ENCODE data around the gene CD300LD.

DNA sequence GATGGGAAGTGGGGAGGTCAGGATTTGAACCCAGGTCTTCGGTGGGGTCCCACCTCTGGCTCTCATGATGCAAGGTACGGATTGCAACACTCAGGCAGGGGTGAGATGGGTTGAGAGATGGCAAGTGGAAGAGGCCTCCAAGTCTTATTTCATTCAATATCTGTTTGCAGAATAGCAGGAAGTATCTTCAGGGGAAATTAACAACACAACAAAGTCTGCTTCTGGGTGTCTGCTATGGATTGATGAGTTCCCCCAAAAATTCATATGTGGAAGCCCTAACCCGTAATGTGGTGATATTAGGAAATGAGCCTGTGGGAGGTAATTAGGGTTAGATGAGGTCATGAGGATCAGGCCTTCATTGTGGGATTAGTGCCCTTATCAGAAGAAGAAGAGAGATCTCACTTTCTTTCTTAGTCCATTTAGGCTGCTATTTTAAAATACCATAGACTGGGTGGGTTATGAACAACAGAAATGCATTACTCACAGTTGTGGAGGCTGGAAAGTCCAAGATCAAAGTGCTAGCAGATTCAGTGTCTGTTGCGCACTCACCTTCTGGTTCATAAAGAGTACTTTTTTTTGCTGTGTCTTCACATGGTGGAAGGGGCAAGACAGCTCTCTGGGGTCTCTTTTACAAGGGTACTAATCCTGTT is 20.3 kb downstream of the CD300LD start:
- no peak for TF ChIP-seq CTCF (IDR thresholded peaks at IDR 0.05; ENCODE audit: low read length)
- TF ChIP-seq EZH2 (IDR thresholded peaks at IDR 0.05; ENCODE audit: borderline replicate concordance, low read length) = no peak
